OCI-LY7 (cell line): ENCODE measurements around the gene KDM1A. TPM values are rescaled to one million over a fixed set of nuclear protein-coding genes. Genes with fewer than 3 reads are reported as not detected.

ENCODE experiments used
- BruUV-seq: library from RNA; stranded (reverse); fragments of 400-500 nt; replicated peaks from 2 replicates; lab custom pipeline; 2021; lab: Mats Ljungman, UMichigan
- CTCF ChIA-PET: fragments of 300-600 bp; sonication (Branson Sonifier 250); formaldehyde crosslinking; loops from one replicate; lab custom pipeline; 2022; ENCODE audit warnings: antibody characterized with exemption; ENCODE audit not compliant: unreplicated experiment; lab: Charles Lee
- POLR2A ChIA-PET: fragments of 300-600 bp; sonication (Branson Sonifier 250); formaldehyde crosslinking; loops from one replicate; lab custom pipeline; 2022; ENCODE audit warnings: antibody characterized with exemption; lab: Charles Lee
- DNase-seq: peaks from one replicate; pipeline ENCODE4 v3.0.0-alpha.2; 2015; ENCODE audit warnings: low spot score
- H2AFZ ChIP-seq: fragments of 200-600 bp; sonication (generic), shearing (Covaris generic); 2 replicates; pipeline ENCODE4 v1.6.1; 2014; ENCODE audit warnings: mild to moderate bottlenecking, antibody characterized with exemption, low read length, moderate library complexity
- H3K27ac ChIP-seq: fragments of 200-600 bp; sonication (generic); 2 replicates; pipeline ENCODE4 v1.5.1; 2014; ENCODE audit warnings: mixed run types, low read depth, mild to moderate bottlenecking, moderate library complexity, low read length, inconsistent platforms; ENCODE audit not compliant: poor library complexity, severe bottlenecking
- H3K36me3 ChIP-seq: fragments of 200-600 bp; sonication (generic); 2 replicates; pipeline ENCODE4 v1.6.1; 2014; ENCODE audit warnings: mild to moderate bottlenecking, antibody characterized with exemption, low read length, moderate library complexity, mixed read lengths; ENCODE audit not compliant: insufficient read depth
- H3K4me1 ChIP-seq: fragments of 200-600 bp; sonication (generic); 2 replicates; pipeline ENCODE4 v1.5.1; 2014; ENCODE audit warnings: mild to moderate bottlenecking, low read length; ENCODE audit not compliant: insufficient read depth, poor library complexity, severe bottlenecking
- H3K4me2 ChIP-seq: fragments of 200-600 bp; sonication (generic); 2 replicates; pipeline ENCODE4 v1.6.1; 2014; ENCODE audit warnings: mild to moderate bottlenecking, low read length
- H3K4me3 ChIP-seq: fragments of 200-600 bp; sonication (generic); 2 replicates; pipeline ENCODE4 v1.5.1; 2014; ENCODE audit warnings: mild to moderate bottlenecking, low read depth, low read length; ENCODE audit not compliant: poor library complexity, severe bottlenecking
- H3K79me2 ChIP-seq: fragments of 200-600 bp; sonication (generic); 2 replicates; pipeline ENCODE4 v1.6.1; 2016; ENCODE audit warnings: low read depth, mild to moderate bottlenecking, low read length, moderate library complexity, mixed read lengths; ENCODE audit not compliant: insufficient read depth
- H3K9me2 ChIP-seq: fragments of 200-600 bp; sonication (generic); 2 replicates; pipeline ENCODE4 v1.6.1; 2016; ENCODE audit warnings: mild to moderate bottlenecking, low read length, mixed read lengths; ENCODE audit not compliant: insufficient read depth
- H3K9me3 ChIP-seq: fragments of 200-600 bp; sonication (generic); 2 replicates; pipeline ENCODE4 v1.6.1; 2014; ENCODE audit warnings: mild to moderate bottlenecking, mixed run types, low read length, mixed read lengths
- H4K20me1 ChIP-seq: fragments of 200-600 bp; sonication (generic); 2 replicates; pipeline ENCODE4 v1.6.1; 2014; ENCODE audit warnings: mild to moderate bottlenecking, antibody characterized with exemption, low read length, moderate library complexity, mixed read lengths; ENCODE audit not compliant: insufficient read depth
- CTCF ChIP-seq: fragments of 200-600 bp; sonication (generic); conservative IDR thresholded peaks from 2 replicates; pipeline ENCODE4 v1.5.1; 2014; ENCODE audit warnings: mild to moderate bottlenecking, antibody characterized with exemption, low read length, moderate library complexity, mixed read lengths
- EZH2phosphoT487 ChIP-seq: fragments of 200-600 bp; sonication (generic); IDR thresholded peaks from 2 replicates; pipeline ENCODE4 v1.6.1; 2018; ENCODE audit warnings: low read depth, borderline replicate concordance, mild to moderate bottlenecking, mixed run types, antibody characterized with exemption, low read length, moderate library complexity, mixed read lengths
- intact Hi-C: fragments of 100-400 bp; cut with micrococcal nuclease; formaldehyde crosslinking; loops from one replicate; pipeline ENCODE4 v1.10.0; 2022; ENCODE audit not compliant: unreplicated experiment
- total RNA-seq, 2 experiments: library from RNA; depleted of rRNA in 1 of 2; stranded (reverse); fragments of >200 nt in 1 of 2; shearing (Covaris generic) in 1 of 2; gene quantifications; 2 replicates each; pipeline ENCODE4 v1.2.3, GENCODE V29; 2014 to 2022

Gene KDM1A
- total RNA-seq, 2 experiments from 2014 or later, result 88.8 to 95.5 TPM

GRCh38 chr1:23044035-23044434 lies 24.8 kb downstream of the KDM1A start:
- intact Hi-C loops, result no loop called here
- Histone ChIP-seq H3K4me1 (no peaks in the 10 kb centered on the region), H3K4me3 (no peak overlapping the region), H3K79me2 (peaks cover 23% of the 10 kb centered on the region; the same call in 1 of the 2 replicates), H3K36me3 (peaks cover 20% of the 10 kb centered on the region), H2AFZ (no peak overlapping the region), H3K27ac (no peak overlapping the region), H3K9me3 (no peaks in the 10 kb centered on the region), H3K4me2 (no peak overlapping the region), H4K20me1 (peaks cover 22% of the 10 kb centered on the region), H3K9me2 (no peaks in the 10 kb centered on the region)
- BruUV-seq, result no TSS peak
- POLR2A ChIA-PET, result interaction anchor here (0.6 kb wide), 1 partner anchor 16 kb away, joined by 4 read pairs; no protein-coding TSS in a partner anchor
- CTCF ChIA-PET, result no interaction called here
- DNase-seq, result no peak
- TF ChIP-seq CTCF (no peak), EZH2phosphoT487 (no peak)

- intact Hi-C loops, result no loop called here
- TF ChIP-seq CTCF (no peak), EZH2phosphoT487 (no peak)
- DNase-seq, result no peak
- H3K27ac ChIP-seq, result no peak overlapping the region
- H3K4me1 ChIP-seq, result no peaks in the 10 kb centered on the region
- 0 out of 2 replicates have a peak, but pooled peaks cover 18% of the 10 kb centered on the region for H4K20me1 ChIP-seq
- ChIA-PET CTCF (no interaction called here), POLR2A (interaction anchor here (1.2 kb wide), 1 partner anchor 8 kb away, joined by 3 read pairs; no protein-coding TSS in a partner anchor)
- H3K9me2 ChIP-seq, result no peaks in the 10 kb centered on the region
- H3K4me3 ChIP-seq, result no peak overlapping the region
- H3K36me3 ChIP-seq, result peaks cover 44% of the 10 kb centered on the region
- no peak overlapping the region for H2AFZ ChIP-seq
- H3K4me2 ChIP-seq, result no peak overlapping the region
- BruUV-seq, result no TSS peak
- H3K9me3 ChIP-seq, result no peaks in the 10 kb centered on the region
- peaks cover 9% of the 10 kb centered on the region; the same call in 1 of the 2 replicates for H3K79me2 ChIP-seq
Observed at GRCh38 chr1:23050201-23050600, 30.9 kb downstream of the KDM1A start.

- no TSS peak for BruUV-seq
- H3K4me1 ChIP-seq, result no peaks in the 10 kb centered on the region
- no peak for DNase-seq
- H3K9me2 ChIP-seq, result no peaks in the 10 kb centered on the region
- no peak overlapping the region for H2AFZ ChIP-seq
- no peaks in the 10 kb centered on the region for H3K9me3 ChIP-seq
- intact Hi-C loops, result no loop called here
- no peak overlapping the region for H3K4me3 ChIP-seq
- no peak overlapping the region for H3K4me2 ChIP-seq
- no peak overlapping the region for H3K27ac ChIP-seq
- ChIA-PET POLR2A (no interaction called here), CTCF (no interaction called here)
- H4K20me1 ChIP-seq, result 0 out of 2 replicates have a peak, but pooled peaks cover 6% of the 10 kb centered on the region
- no peak for TF ChIP-seq CTCF
- peaks cover 8% of the 10 kb centered on the region; the same call in 1 of the 2 replicates for H3K79me2 ChIP-seq
- peaks cover 56% of the 10 kb centered on the region for H3K36me3 ChIP-seq
Observed at GRCh38 chr1:23051290-23051909, 32.1 kb downstream of the KDM1A start.
